NB4 (cell line): ENCODE data around the gene BICDL2.

ENCODE experiments used
- MYC ChIP-seq: IDR thresholded peaks from 2 replicates; pipeline ENCODE4 v1.6.1; 2011; ENCODE audit warnings: low read depth, low read length
- TF ChIP-seq, protein P1 (sequence below): IDR thresholded peaks from 2 replicates; pipeline ENCODE4 v1.6.1; 2011; ENCODE audit warnings: low read depth, low read length

DNA sequence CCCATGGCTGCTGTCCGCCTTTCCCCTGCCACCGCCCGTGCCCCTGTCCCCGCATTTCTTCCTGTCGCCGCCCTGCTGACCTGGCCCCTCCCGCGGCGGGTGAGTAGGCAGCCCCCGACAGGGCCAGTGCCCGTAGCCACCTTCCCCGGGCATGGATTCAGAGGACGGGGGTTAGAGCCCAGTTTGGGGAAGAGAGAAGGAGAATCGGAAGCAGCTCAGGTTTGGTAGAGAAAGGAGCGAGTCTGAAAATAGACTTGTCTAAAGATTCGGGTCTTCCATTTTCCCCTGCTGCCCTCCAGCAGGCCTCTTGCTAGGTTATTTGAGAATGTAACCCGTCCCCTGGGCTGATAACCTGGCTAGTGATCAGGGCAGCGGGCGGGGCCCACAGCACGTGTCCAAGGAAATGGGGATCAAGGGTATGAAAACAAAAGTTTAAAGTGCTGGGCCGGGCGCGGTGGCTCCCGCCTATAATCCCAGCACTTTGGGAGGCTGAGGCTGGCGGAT, 31.9 kb downstream of the BICDL2 start:
- TF ChIP-seq MYC, result no peak
- TF ChIP-seq, protein P1, sequence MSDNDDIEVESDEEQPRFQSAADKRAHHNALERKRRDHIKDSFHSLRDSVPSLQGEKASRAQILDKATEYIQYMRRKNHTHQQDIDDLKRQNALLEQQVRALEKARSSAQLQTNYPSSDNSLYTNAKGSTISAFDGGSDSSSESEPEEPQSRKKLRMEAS, result no peak
